Glomerular endothelial cell (primary cell): Measurements from ENCODE around the gene DPCD. TPM values are rescaled to one million over a fixed set of nuclear protein-coding genes. Genes with fewer than 3 reads are reported as not detected.

Source experiments
- DNase-seq: peaks from one replicate; pipeline ENCODE4 v3.0.0-alpha.2; 2011; ENCODE audit warnings: low read depth, low spot score; ENCODE audit errors: extremely low read depth
- total RNA-seq: library from RNA; depleted of rRNA; stranded (reverse); fragments of >200 nt; gene quantifications from 2 replicates; pipeline ENCODE4 v1.2.3, GENCODE V29; 2015

Gene DPCD
- total RNA-seq, 1 donor from 2014 or later: 29.0 TPM

GRCh38 chr10:101566333-101567164 lies 21.6 kb upstream of the DPCD start:
- DNase-seq: no peak

GRCh38 chr10:101567165-101568006 lies 20.7 kb upstream of the DPCD start:
- no peak for DNase-seq

DNA sequence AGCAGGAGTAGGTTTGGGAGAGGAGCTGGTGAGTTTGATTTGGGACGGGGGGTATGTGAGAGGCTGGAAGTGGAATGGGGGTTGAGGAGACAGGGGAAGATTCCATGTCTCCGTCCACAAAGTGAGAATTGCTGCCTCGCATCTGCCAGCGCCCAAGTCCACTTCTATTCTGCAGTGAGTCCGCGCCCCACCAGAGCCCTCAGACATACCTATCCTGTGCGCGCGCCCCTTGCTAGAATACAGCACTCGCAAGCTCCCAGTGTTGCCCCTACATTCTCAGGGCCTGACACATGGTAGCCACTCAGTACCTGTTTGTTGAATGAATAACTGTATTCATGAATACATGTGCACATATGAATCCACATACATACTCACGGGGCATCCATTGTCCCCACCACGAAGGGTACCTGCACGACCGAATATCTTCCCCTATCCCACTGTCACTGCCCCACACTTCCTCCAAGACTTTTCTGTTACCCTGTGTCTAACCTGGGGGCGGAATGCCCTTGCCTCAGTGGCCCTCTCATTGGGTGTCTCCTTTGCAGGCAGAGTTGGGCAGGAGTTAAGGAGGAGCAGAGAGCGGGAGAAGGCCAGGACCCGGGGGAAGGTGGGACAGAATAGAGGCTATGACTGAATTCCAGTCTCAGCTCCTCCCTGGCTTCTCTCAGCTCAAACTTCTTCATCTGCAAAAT lies 19.9 kb upstream of the DPCD start:
- no peak for DNase-seq

DNA sequence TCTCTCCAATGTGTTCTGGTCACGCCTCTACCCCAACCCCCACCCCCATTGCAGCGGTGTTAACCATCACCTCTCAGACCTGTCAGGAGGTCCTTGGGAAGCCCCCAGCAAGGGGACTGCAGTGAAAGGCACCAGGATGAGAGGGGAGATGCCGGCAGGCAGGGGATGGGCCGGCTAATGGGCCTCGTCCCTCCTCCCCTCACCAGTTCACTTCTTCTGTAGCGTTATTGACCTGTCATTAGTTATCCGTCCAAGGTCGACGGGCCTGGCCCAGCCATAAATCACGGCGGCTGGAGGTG lies 18.8 kb upstream of the DPCD start:
- DNase-seq: no peak

DNA sequence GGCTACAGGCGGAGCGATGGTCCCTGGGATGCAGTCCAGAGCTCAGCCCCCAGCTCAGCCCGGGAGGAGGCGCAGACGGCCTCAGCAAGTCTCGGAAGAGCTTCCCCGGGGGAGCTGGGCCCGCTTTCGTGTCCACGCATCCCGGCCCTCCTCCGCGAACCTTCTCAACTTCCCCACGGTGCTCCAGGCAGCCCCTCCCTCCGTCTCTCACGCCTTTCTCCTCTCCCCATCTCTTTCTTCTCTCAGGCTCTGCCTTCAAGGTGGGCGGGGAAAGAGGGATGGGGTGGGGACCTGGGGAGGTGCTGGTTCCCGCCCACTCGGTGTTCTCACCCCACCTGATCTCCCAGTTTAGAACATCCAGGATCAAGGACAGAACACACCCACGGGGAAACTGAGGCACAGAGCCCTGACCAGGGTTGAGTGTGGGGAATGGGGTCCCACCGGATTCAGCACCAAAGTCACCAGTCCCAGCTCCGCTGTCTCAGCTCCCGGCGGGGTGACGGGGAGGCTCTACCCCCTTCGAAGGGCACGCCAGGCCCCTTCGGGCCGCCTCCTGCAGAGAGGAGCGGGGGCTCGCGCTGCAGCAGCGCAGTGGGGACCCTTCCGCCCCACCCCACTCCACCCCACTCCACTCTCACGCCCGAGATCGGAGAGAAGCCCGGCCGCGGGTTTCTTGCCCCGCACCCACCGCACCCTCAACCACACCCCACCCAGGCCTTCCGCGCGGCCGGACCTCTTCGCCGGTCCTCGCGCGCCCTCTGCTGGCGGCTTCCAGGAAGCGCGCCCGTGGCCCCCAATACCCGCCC lies 18.3 kb upstream of the DPCD start:
- no peak for DNase-seq

DNA sequence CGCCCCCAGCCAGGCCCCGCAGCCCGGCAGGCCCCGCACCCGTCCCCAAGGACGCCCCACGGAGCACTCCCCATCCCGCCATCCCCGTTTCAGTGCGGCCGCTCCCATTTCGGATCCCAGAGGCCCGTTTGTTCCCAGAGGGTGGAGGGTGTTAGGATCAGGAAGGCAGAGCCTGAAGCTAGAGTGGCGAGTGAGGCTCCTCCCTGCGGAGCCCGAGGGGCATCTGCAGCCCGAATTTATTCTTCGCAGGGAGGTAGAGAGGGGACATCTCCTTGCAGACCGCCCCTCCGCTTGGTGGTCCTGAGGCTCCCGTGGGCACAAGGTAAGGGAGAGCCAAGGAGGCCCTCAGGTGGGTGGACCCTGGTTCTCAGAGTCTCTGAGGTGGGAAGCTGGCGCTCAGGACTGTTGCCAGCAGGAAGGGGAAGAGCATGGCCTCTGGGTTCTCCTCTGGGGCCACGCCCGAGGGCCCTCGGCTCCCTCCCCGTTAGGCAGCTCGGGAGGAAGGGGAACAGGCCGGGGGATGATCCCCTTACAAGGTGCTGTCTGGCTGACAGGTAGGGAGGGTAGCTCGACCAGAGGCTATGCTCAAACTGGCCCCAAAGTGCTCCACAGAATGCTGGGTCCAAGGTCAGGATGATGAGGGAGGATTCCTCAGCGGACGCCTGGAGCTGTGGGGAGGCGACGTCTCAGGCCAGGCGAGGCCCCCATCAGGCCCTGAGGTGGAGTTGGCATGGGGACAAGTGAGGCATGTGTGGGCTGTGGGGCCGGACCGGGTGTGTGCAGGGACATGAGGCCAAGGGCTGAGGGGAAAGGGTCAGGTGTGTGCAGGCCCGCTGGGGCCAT lies 17.5 kb upstream of the DPCD start:
- DNase-seq: no peak

DNA sequence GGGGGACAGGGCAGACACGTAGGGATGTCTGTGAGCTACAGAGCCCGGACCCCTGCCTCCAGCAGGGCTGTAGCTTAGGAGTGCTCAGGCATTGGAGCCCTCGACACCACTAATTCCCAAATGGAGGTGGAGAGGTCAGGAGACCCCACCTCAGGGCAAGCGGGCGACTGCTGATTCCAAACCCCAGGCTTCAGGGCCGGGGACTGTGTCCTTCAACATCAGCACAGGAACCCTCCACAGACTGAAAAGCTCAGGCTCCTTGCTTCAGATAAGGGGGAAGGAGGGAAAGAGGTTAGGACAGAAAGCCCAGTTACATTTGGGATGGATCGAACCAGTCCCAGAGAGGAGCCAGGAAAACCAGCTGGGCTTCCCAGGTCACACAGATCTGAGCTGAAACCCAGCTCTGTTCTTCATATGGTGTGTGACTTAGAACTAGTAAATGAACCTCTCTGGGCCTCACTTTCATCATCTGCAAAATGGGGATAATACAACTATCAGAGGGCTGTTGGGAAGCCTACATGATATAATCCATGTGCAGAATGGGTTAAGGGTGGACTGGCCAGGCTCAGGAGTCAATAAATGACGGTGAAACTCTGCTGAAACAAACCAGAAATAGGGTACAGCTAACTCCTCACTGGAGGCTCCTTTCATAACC lies 16.7 kb upstream of the DPCD start:
- DNase-seq: no peak

GRCh38 chr10:101572126-101572525 lies 16.0 kb upstream of the DPCD start:
- DNase-seq: no peak

GRCh38 chr10:101572785-101573184 lies 15.3 kb upstream of the DPCD start:
- no peak for DNase-seq

GRCh38 chr10:101573885-101574753 lies 14.0 kb upstream of the DPCD start:
- no peak for DNase-seq

DNA sequence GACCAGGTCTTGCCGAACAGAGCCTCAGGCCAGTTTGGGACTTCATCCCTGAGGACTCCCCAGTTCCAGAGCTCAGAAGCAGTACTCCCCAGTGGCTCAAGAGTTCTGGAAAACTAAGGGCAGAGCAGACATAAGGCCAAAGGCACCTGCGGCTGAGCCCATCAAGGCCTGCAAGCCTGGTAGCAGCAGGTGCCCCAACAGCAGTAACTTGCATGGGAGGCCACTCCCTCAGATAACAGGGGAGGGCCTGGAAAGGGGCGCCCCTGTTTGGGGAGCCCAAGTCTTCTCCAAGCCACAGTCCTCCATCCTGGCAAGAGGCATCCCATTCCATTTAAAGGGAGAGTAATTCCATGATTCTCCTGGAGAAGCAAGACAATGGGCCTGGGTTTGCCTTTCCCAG lies 13.0 kb upstream of the DPCD start:
- no peak for DNase-seq

DNA sequence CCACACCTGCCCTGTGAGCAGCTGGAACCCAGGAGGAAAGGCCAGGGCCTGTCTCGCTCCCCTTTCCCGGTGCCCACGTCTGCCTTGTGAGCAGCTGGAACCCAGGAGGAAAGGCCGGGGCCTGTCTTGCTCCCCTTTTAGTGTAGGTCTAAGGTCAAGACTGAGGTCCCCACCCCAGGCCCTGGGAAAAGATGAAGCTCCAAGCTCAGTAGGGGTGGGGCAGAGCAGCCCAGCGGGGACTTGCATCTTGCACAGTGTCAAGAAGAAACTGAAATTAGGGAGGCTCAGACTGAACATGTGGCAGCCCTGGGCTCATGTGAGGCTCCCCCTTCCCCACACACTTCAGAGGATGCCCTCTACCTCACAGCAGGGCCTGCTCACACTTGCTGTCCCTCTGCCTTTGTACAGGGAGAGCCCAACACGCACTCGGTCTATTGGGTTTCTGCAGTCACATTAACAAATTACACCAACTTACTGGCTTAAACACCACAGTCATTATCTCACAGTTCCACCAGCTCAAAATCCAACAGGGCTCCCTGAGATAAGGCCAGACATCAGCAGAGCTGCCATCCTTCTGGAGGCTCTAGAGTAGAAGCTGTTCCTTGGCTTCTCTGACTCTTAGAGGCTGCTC lies 12.4 kb upstream of the DPCD start:
- no peak for DNase-seq

- no peak for DNase-seq
Observed at GRCh38 chr10:101576211-101576863, 11.8 kb upstream of the DPCD start.

DNA sequence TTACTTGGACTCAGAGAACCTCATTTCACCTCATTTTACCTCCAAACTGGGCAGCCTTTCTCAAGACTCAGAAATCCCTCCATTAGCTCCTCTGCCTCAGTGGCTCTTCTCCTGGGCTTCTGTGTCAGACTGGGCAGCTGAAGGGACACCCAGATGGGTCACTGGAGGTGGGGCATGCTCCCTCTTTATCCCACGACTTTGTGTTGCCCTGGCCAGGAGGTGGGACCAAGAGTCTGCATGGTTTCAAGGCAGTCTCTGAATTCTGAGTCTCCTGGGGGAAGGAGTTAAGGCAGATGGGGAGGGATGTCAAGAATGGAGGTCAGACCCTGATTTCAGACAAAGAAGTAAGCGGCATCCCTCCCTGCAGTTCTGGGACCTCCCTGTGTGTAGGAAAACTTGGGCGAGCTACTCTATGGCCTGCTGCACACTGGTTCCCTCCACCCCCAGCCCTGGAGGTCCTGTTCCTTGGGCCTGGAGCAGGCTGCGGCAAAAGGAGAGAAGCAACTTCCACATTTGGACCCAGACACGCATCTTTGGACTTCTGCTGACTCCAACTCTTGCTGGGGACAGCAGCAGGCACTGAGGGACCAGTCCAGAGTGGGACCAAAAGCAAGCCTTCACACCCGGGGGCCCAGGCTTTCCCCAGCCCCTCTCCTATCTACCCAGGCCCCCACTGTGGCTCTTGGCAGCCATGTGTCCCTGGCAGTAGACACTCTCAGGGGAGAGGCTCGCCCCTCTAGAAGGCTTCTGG lies 10.8 kb upstream of the DPCD start:
- no peak for DNase-seq

GRCh38 chr10:101578192-101578591 lies 9.9 kb upstream of the DPCD start:
- DNase-seq: no peak

DNA sequence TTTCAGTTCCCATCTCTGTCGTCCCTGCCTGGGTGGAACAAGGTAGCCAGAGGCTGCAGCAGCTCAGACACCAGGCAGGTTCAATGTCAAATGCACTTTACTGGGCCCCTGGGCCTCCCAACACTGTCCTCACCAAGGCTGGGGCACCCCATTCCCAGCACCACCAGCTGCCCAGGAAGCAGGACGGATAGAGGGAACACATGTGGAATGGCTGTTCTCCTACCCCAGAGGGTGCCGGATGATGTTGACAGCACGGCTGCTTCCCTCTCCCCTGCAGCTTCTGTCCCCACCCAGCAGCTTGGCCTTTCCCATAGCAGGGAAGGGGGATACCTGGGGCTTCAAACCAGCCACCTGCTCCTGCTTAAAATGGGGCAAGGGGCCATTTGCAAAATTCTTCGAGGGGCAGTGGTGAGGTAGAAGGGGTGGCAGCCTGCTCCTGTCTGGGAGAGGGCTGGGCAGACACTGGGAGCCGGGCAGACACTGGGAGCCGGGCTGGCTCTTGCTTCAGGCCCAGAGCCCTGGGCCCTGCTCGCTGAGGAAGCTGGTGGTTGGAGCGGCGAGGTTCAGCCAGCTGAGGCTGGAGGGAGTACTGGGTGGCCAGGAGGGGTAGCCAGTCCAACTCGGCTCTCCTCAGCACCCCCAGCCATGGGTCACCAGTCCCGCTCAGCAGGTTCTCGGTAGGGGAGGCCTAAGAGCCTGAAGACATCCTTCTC lies 9.2 kb upstream of the DPCD start:
- DNase-seq: no peak
